Fibroblast of skin of abdomen (primary cell): ENCODE measurements around the gene ARMC9.
A peak's percentile ranks its signal among the peaks of the same experiment; 100 is the strongest.
"Not testable (repeated sequence)": the region's sequence is repeated elsewhere in the genome, so short reads cannot be mapped to it uniquely, and the experiment has no call there.

Experiments used
- DNase-seq: peaks from one replicate; pipeline ENCODE4 v3.0.0-alpha.2; 2013

The ARMC9 gene

DNA sequence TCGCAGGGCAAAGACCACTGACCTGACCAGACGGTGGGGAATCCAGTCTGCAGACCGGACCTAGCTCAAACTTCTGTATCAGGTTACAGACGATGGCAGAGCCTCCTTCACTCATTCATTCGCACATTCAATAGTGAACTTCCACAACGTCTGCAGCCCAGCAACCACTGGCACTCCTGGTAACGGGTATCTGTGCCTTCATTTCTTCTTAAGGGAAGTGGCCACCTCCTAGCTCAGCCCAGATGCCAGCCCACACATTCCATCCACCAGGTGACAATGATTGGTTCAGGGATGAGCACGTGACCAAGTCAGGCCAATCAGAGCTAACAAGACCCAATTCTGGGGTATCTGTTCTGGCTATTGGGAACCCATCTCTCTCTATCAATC lies 15.9 kb upstream of the ARMC9 start:
- DNase-seq, result no peak

DNA sequence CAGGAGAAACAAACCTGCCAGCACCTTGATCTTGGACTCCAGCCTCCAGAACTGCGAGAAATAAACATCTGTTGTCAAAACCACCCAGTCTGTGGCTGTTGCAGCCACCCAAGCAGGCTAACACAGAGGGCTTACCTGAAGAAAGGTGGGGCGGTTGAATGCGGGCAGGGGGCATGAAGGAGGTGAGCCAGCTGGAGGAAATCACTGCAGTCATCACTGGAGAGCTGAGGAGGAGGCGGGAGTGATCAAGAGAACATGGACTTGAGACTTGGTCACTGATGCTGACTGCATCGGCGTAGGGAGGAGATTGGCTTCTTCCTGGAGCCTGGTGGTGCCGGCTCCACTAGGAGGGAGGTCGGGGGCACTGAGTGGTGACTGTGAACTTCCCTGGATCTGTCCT lies 14.6 kb upstream of the ARMC9 start:
- no peak for DNase-seq

DNA sequence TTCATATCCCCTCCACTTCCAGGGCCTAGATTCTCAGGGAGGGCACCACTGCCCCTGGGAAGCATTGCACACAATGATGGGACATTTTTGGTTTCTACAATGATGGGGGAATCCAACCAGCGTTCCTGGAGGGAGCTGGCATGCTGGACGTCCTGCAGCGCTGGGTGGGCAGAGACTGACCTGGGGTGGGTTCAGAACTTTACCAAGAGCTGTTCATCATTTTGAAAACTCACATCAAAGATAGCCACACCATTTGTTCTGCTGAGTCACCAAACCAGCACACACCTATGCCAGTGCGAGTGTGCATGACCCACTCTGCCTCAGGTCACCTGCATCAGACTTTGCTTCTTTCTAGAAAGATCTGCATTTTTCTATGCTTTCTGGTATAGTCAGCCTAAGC lies 14.1 kb upstream of the ARMC9 start:
- no peak for DNase-seq

- DNase-seq, result no peak
These were observed 13.2 kb upstream of the ARMC9 start for GRCh38 chr2:231185050-231185725.

GRCh38 chr2:231185886-231186285 lies 12.5 kb upstream of the ARMC9 start:
- DNase-seq, result no peak

- no peak for DNase-seq
These were observed 12.1 kb upstream of the ARMC9 start for GRCh38 chr2:231186325-231186724.

- peak; percentile 45 for DNase-seq
These were observed 10.5 kb upstream of the ARMC9 start for GRCh38 chr2:231187736-231188505.

- no peak for DNase-seq
These were observed 9.8 kb upstream of the ARMC9 start for GRCh38 chr2:231188506-231189170.

DNA sequence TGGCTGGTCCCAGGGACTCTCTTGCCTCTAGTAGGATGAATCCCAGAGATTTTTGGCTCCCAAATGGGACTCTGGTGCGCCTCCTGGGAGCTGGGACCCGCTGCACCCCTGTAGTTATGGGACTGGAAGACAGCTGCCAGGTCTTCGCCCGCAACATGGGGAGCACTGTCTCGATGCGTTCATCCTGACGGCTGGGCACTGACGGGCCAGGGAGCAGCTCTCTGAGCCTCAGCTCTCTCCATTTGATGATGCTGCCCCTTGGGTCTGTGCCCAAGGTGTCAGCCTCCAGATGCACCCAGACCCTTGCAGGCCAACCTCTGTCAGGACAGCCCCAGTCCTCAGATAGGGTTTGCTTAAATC lies 9.3 kb upstream of the ARMC9 start:
- no peak for DNase-seq

DNA sequence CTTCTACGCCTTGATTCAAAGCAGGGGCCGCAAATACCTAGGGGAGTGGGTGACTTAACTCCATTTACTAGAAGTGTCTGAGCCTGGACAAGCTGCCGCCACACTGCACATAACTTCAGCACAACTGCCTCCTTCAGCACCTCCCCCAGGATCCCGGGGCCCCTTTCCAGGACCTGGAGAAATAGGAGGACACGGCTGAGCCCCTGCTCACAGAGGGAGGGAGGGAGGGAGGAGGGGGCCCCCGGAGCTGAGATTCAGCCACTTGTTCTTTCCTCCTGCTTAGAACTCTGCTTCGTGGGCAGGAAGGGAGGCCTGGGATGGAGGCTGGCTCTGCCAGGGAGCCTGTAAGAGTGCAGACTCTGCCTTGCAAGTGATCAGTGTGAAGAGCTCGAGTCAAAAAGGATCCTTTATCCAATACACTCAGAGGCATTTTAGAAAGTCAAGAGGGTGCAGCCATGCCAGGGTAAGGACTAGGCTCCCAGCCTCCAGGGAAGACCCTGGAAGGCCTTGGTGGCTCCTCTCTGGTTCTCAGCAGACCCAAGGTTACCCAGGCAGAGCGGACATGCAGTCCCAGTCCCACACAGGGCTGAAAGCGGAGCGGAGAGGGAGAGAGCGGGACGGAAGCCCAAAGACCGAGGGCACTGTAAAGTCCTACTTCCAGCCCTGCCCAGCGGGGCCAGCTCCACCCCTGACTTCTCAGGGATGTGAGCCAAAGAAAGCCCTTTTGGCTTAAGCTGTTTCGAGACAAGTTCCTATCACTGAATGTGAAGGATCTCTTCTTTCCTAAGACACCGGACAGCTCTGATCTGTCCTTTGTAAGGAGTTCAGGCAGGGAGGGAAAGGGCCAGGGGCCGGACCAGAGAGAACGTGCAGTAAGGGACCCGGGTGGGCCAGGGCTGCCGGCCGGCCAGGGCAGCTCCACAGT lies 8.6 kb upstream of the ARMC9 start:
- DNase-seq, result no peak

GRCh38 chr2:231190531-231191197 lies 7.8 kb upstream of the ARMC9 start:
- DNase-seq, result peak; percentile 61

- peak; percentile 94 for DNase-seq
These were observed 6.2 kb upstream of the ARMC9 start for GRCh38 chr2:231191896-231192872.

- DNase-seq, result no peak
These were observed 5.2 kb upstream of the ARMC9 start for GRCh38 chr2:231193216-231193615.

DNA sequence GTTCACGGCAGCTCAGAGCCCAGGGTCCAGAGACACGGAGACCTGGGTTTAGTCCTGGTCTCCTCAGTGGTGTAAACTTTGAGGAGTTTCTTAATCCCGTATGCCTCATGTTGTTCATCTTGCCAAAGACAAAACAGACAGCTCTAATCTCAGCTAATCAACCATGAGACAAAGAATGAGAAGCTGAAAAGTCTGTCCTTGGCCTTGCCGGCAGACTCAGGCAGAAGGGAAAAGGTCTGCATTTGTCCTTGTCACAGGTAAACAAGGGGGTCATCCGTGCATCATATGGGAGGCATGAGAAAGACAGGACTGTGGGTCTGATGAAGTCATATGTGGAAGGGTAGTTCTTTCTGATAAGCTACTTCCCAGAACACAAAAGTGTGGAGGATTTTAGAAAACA lies 1.8 kb upstream of the ARMC9 start:
- DNase-seq, result no peak

GRCh38 chr2:231197196-231197595 lies 1.2 kb upstream of the ARMC9 start:
- not testable (repeated sequence) for DNase-seq

DNA sequence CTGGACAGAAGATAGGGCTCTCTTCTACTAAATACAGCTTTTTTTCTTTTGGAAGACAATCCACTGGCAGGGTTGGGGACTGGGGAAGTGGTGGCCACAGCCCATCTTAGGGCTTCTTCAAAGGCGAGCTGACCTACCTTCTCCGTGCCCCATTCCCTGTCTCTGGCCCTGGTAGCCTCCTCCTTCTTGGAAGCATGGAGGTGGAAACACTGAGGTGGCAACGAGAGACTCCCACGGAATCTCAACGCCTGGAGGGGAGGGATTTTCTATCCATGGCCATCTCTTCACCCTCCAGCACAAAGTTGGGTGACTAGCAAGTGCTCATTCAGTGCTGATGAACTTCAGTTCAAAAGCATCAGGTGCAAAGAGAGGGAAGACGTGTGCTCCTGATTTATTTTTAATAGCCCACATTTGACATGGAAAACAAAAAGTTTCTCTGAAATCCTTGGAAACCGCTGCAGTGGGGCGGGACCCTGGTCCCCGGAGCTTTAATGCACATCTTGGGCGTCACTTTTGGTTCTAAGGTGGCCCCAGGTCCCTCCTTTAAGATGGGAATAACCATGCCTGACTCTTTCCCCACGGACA lies 633 bp upstream of the ARMC9 start:
- no peak for DNase-seq

DNA sequence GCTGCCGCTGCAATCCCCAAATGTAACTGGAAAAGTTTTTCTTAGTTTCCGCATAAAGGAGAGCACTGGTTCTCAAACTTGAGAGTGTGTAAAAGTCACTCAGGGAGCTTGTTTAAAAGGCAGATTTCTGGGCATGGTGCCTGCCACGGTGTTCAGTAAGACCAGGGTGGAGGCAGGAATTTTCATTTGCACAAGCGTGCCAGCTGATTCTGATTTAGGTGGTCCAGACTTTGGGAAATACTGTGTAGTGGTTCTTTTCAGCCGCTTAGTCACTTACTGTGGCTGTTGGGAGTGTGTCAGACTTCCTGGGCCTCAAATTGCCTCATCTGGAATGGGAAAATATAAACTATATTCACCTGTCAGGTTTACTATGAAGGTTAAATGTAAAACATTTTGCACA lies 788 bp downstream of the ARMC9 start:
- peak; percentile 51 for DNase-seq

DNA sequence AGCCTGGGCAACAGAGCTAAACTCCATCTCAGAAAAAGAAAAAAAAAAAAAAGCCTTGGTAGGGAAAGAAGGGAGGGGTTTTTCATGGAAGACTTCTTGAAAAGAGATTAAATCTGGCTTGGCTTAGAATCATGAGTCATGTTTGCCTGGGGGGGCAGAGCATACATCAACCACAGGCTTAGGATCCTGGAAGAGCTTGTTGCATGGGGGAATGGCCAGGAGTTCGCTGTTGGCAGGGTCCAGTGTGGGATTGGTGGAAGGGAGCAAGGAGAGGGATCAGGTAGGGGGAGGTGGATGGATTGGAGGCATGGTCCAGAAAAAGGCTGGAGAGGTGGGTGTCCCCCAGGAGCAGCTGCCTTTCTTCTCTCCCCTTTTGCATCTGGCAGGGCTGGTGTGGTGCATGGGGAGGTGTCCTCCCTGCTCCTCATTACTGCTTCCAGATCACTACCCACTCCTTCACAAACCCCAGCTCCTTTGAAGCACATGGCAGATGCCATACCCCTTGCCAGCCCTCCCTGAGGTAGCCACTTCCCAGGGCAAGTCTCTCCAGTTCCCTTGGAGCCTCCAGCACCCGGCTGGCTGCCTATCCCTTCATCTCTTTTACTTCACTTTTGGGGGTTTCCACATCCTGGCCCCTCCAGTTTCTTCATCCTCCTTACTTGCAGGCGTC lies 2.5 kb downstream of the ARMC9 start:
- DNase-seq, result peak; percentile 64

DNA sequence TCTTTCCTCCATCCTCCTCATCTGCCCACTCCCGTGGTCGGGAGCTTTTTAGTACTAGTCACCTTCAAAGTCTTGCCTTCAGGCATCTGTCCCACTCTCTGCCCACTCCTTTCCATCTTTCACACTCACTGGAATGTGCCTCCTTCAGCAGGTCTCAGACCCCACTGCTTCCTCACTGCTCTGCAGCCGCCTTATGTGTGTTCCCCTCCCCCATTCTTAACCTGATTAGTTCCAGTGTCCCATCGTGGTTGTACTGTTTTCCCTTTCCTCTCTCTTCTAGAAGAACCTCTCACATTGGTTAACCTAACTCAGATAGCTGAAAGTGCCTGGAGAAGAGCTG lies 3.0 kb downstream of the ARMC9 start:
- DNase-seq, result no peak

DNA sequence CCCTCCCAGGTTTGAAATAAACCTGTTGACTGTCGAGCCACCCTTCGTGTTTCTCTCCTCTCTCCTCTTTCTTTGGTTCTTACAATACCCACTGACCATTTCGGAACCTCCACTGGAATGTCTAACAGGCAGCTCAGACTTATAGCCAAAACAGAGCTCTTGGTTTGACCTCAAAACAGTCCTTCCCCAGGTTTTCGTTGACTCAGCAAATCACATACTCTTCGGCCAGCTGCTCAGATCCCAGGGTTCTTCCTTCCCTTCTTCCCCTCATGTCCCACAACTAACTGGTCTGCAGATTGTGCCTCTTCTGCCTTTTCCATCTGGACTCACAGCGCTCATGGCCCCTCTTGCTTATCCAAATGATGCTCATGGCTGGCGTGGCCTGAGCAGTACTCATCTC lies 4.7 kb downstream of the ARMC9 start:
- no peak for DNase-seq
